ENCODE data around the gene TAF1.
"Not testable (repeated sequence)": the region's sequence is repeated elsewhere in the genome, so short reads cannot be mapped to it uniquely, and the experiment has no call there.

TAF1 gene

DNA sequence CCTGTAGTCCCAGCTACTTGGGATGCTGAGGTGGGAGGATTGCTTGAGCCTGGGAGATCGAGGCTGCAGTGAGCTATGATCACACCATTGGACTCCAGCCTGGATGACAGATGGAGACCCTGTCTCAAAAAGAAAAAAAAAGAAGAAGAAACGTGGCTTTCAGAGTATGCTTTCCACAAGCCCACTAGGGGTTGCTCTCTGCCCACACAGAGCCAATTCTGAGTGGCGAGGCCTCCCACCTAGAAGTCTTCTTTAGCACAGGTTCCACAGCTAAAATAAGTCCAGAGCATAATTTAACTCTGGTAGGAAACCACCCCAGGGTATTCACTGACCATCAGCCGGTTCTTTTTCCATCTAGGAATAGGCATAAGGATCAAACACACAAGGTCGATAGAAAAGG is 50.1 kb downstream of the TAF1 start:
- in situ Hi-C loops (cut with MboI; ENCODE audit: low sequenced_read_pairs) = not testable (repeated sequence)

GRCh38 chrX:71420686-71421085 is 54.5 kb downstream of the TAF1 start:
- in situ Hi-C loops (cut with MboI; ENCODE audit: low sequenced_read_pairs) = no loop called here

GRCh38 chrX:71432733-71433132 is 66.6 kb downstream of the TAF1 start:
- in situ Hi-C loops (cut with MboI; ENCODE audit: low sequenced_read_pairs) = no loop called here

DNA sequence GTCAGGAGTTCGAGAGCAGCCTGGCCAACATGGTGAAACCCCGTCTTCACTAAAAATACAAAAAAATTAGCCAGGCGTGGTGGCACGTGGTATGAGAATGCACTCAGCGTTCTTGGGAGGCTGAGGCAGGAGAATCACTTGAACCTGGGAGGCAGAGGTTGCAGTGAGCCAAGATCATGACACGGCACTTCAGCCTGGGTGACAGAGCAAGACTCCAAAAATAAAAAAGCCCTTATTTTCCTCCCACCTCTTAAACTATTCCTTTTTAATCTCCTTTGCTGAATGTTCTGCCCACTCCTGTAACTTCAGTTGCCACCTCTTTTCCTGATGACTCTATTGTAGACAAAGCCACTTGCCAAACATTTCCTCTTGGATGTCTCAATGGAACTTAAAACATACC is 72.6 kb downstream of the TAF1 start:
- in situ Hi-C loops (cut with MboI; ENCODE audit: low sequenced_read_pairs) = no loop called here

DNA sequence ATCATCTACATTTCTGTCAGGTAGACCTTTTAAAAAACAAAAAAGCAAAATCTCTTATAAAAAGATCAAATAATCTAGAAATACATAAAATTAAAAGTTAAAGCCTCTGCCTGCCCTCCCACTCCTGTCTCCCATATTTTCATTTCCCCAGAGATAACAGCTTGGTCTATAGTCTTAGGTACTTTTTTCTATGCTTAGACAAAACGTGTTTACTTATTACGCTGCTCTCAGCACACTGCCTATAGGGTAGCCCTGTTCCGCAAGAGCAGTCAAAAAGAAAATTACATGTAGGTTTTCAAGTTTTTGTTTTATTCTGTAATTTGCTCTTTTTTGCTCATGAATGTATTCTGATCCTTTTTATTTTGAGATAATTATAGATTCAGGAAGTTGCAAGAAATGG is 73.3 kb downstream of the TAF1 start:
- in situ Hi-C loops (cut with MboI; ENCODE audit: low sequenced_read_pairs) = no loop called here

GRCh38 chrX:71439896-71440295 is 73.7 kb downstream of the TAF1 start:
- in situ Hi-C loops (cut with MboI; ENCODE audit: low sequenced_read_pairs) = no loop called here

- in situ Hi-C loops (cut with MboI; ENCODE audit: low sequenced_read_pairs) = no loop called here
These were observed 74.2 kb downstream of the TAF1 start for GRCh38 chrX:71440401-71440800.

- in situ Hi-C loops (cut with MboI; ENCODE audit: low sequenced_read_pairs) = not testable (repeated sequence)
These were observed 75.7 kb downstream of the TAF1 start for GRCh38 chrX:71441809-71442208.

DNA sequence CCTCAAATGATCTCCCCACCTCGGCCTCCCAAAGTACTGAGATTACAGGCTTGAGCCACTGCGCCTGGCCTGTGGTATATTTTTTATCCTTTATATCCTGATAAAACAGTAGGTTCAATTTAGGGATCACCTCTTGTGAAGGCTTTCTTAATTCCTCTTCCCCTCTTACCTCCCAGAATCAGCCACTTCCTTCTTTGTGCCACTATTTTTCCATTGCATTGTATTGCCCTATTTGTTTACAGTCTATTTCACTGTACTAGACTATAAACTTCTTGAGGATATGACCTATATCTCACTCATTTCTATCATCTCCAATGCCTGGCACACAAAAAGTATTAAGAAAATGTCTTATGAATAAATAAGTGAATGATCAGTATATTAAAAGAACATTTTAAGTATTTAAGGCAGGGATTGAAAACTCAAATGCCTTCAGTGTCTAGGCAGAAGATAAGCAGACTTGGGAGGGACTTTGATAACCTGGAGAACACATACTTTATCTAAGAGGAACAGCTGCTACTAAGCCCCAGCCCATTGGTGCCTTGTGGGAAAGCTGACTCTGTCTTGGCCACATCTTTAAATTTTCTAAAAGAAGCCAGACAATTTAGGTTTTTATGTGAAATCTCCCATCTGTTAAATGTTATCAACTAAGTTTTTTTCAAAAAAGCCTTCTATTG is 84.4 kb downstream of the TAF1 start:
- in situ Hi-C loops (cut with MboI; ENCODE audit: low sequenced_read_pairs) = loop anchor here (25.0 kb wide), 1 partner anchor 112 kb away; no protein-coding TSS in a partner anchor

- in situ Hi-C loops (cut with MboI; ENCODE audit: low sequenced_read_pairs) = loop anchor here (25.0 kb wide), 1 partner anchor 111 kb away; no protein-coding TSS in a partner anchor
These were observed 85.4 kb downstream of the TAF1 start for GRCh38 chrX:71451518-71451917.

DNA sequence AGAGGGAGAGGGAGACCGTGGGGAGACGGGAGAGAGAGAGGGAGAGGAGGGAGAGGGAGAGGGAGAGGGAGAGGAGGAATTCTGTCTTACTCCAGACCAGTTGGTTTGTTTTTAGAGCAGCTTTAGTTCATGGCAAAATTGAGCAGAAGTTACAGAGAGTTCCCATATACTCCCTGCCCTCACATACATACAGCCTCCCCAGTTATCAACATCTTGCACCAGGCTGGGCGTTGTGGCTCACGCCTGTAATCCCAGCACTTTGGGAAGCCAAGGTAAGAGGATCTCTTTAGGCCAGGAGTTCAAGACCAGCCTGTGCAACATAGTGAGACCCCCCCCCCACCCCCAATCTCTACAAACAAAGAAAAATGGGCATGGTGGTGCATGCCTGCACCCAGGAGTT is 86.9 kb downstream of the TAF1 start:
- in situ Hi-C loops (cut with MboI; ENCODE audit: low sequenced_read_pairs) = loop anchor here (25.0 kb wide), 1 partner anchor 109 kb away; no protein-coding TSS in a partner anchor

GRCh38 chrX:71454222-71454621 is 88.1 kb downstream of the TAF1 start:
- in situ Hi-C loops (cut with MboI; ENCODE audit: low sequenced_read_pairs) = loop anchor here (25.0 kb wide), 1 partner anchor 108 kb away; no protein-coding TSS in a partner anchor

DNA sequence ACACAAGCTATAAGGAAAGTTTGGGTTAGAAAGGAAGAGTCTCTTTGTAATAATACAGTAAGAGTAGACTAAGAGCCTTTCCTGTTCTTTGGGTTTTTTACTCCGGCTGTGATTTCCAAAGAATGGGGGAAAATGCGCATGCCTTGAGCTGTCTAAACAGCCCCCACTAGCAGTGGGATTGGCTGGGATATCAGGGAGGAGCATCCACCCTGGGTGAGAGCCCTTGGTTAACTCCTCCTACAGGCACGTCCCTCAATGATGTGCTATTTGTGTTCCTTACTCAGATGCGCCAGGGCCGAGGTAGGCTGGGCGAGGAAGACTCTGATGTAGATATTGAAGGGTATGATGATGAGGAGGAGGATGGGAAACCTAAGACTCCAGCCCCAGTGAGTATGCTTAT is 92.7 kb downstream of the TAF1 start:
- in situ Hi-C loops (cut with MboI; ENCODE audit: low sequenced_read_pairs) = loop anchor here (25.0 kb wide), 1 partner anchor 103 kb away; no protein-coding TSS in a partner anchor

GRCh38 chrX:71464968-71465367 is 98.8 kb downstream of the TAF1 start:
- in situ Hi-C loops (cut with MboI; ENCODE audit: low sequenced_read_pairs) = loop anchor here (25.0 kb wide), 1 partner anchor 97 kb away; no protein-coding TSS in a partner anchor

GRCh38 chrX:71466979-71467523 is 100.9 kb downstream of the TAF1 start:
- in situ Hi-C loops (cut with MboI; ENCODE audit: low sequenced_read_pairs) = loop anchor here (25.0 kb wide), 1 partner anchor 95 kb away; no protein-coding TSS in a partner anchor

GRCh38 chrX:71475785-71476540 is 109.8 kb downstream of the TAF1 start:
- in situ Hi-C loops (cut with MboI; ENCODE audit: low sequenced_read_pairs) = no loop called here

- in situ Hi-C loops (cut with MboI; ENCODE audit: low sequenced_read_pairs) = no loop called here
These were observed 116.2 kb downstream of the TAF1 start for GRCh38 chrX:71482228-71482958.

DNA sequence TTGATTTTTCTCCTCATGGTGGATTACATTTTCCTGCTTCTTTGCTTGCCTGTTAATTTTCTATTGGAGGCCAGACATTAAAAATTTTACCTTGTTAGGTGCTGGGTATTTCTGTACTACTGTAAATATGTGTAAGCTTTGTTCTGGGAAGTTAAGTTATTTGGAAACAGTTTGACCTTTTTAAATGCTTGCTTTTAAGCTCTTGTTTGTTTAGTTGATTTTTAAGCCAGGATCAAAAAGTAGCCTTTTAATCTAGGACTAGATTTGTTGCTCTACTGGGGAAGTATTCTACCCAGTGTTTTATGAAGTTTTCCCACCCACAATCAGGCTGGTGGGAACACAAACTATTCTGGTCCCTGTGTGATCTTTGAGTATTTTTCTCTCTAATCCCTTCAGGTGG is 121.7 kb downstream of the TAF1 start:
- in situ Hi-C loops (cut with MboI; ENCODE audit: low sequenced_read_pairs) = no loop called here

DNA sequence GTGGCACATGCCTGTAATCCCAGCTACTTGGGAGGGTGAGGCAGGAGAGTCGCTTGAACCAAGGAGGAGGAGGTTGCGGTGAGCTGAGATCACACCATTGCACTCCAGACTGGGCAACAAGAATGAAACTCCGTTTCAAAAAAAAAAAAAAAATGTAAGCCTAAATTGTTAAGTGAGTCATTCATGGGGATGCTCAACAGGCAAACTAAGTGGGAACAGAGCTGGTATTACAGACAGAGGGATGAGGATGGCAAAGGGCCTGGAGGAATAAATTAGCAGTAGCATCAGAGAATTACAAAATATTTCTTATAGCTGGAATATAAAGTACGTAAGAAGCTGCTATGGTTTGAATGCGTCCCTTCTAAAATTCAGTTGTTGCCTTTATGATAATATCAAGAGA is 123.4 kb downstream of the TAF1 start:
- in situ Hi-C loops (cut with MboI; ENCODE audit: low sequenced_read_pairs) = no loop called here

GRCh38 chrX:71492231-71493065 is 126.3 kb downstream of the TAF1 start:
- in situ Hi-C loops (cut with MboI; ENCODE audit: low sequenced_read_pairs) = no loop called here
